Endothelial cell (in vitro differentiated cells): ENCODE measurements around the gene EPX. TPM values are rescaled to one million over a fixed set of nuclear protein-coding genes. Genes with fewer than 3 reads are reported as not detected.

ENCODE experiments used
- DNase-seq: peaks from one replicate; pipeline ENCODE4 v3.0.0; 2021; ENCODE audit warnings: low spot score
- H3K27ac Mint-ChIP-seq: one replicate; pipeline ENCODE4 v1.8.0; 2021; ENCODE audit warnings: mixed read lengths, inconsistent platforms; ENCODE audit not compliant: unreplicated experiment
- H3K27me3 Mint-ChIP-seq: one replicate; pipeline ENCODE4 v1.8.0; 2021; ENCODE audit warnings: mild to moderate bottlenecking, moderate library complexity, mixed read lengths, inconsistent platforms; ENCODE audit not compliant: unreplicated experiment
- H3K36me3 Mint-ChIP-seq: one replicate; pipeline ENCODE4 v1.8.0; 2021; ENCODE audit warnings: mild to moderate bottlenecking, low read depth, mixed read lengths, inconsistent platforms; ENCODE audit not compliant: unreplicated experiment
- H3K4me1 Mint-ChIP-seq: one replicate; pipeline ENCODE4 v1.8.0; 2021; ENCODE audit warnings: mild to moderate bottlenecking, mixed read lengths, inconsistent platforms; ENCODE audit not compliant: unreplicated experiment
- H3K4me3 Mint-ChIP-seq: one replicate; pipeline ENCODE4 v1.8.0; 2021; ENCODE audit warnings: mild to moderate bottlenecking, mixed read lengths, inconsistent platforms; ENCODE audit not compliant: unreplicated experiment
- H3K9me3 Mint-ChIP-seq: one replicate; pipeline ENCODE4 v1.8.0; 2021; ENCODE audit warnings: mixed read lengths, inconsistent platforms; ENCODE audit not compliant: unreplicated experiment
- CTCF ChIP-seq: fragments of 200-600 bp; sonication (generic); IDR thresholded peaks from one replicate; pipeline ENCODE4 v1.5.0; 2021; ENCODE audit warnings: antibody characterized with exemption; ENCODE audit not compliant: unreplicated experiment
- total RNA-seq: library from RNA; stranded (reverse); fragmentation: NEBNext Ultra II Directional; extraction: Animal tissue kit (Norgen Biotek cat#: 25700); gene quantifications from one replicate; pipeline ENCODE4 v1.2.1, GENCODE V29; 2021; ENCODE audit not compliant: unreplicated experiment

Gene EPX
- total RNA-seq, 1 donor from 2014 or later, result not detected

GRCh38 chr17:58184986-58185761 is 7.4 kb upstream of the EPX start:
- no peak for TF ChIP-seq CTCF
- Mint-ChIP-seq H3K9me3 (no peaks in the 10 kb centered on the region), H3K27ac (no peak overlapping the region), H3K36me3 (no peaks in the 10 kb centered on the region), H3K4me1 (peaks cover 3% of the 10 kb centered on the region), H3K4me3 (no peak overlapping the region), H3K27me3 (peaks cover 7% of the 10 kb centered on the region)
- no peak for DNase-seq

GRCh38 chr17:58186591-58186990 is 5.9 kb upstream of the EPX start:
- Mint-ChIP-seq H3K4me3 (no peak overlapping the region), H3K9me3 (no peaks in the 10 kb centered on the region), H3K27ac (peak overlapping the region; percentile 72), H3K36me3 (no peaks in the 10 kb centered on the region), H3K27me3 (no peaks in the 10 kb centered on the region), H3K4me1 (peaks cover 3% of the 10 kb centered on the region)
- no peak for TF ChIP-seq CTCF
- DNase-seq, result no peak

GRCh38 chr17:58187063-58187462 is 5.5 kb upstream of the EPX start:
- Mint-ChIP-seq H3K27me3 (no peaks in the 10 kb centered on the region), H3K4me3 (no peak overlapping the region), H3K36me3 (no peaks in the 10 kb centered on the region), H3K27ac (no peak overlapping the region), H3K4me1 (peaks cover 3% of the 10 kb centered on the region), H3K9me3 (no peaks in the 10 kb centered on the region)
- no peak for DNase-seq
- TF ChIP-seq CTCF, result no peak

GRCh38 chr17:58187675-58188074 is 4.9 kb upstream of the EPX start:
- no peak for TF ChIP-seq CTCF
- Mint-ChIP-seq H3K27ac (no peak overlapping the region), H3K9me3 (no peaks in the 10 kb centered on the region), H3K4me1 (peaks cover 3% of the 10 kb centered on the region), H3K27me3 (no peaks in the 10 kb centered on the region), H3K36me3 (no peaks in the 10 kb centered on the region), H3K4me3 (no peak overlapping the region)
- DNase-seq, result no peak

- H3K27me3 Mint-ChIP-seq, result peaks cover 5% of the 10 kb centered on the region
- DNase-seq, result no peak
- H3K36me3 Mint-ChIP-seq, result no peaks in the 10 kb centered on the region
- TF ChIP-seq CTCF, result no peak
- no peak overlapping the region for H3K27ac Mint-ChIP-seq
- H3K9me3 Mint-ChIP-seq, result no peaks in the 10 kb centered on the region
- H3K4me1 Mint-ChIP-seq, result peaks cover 3% of the 10 kb centered on the region
- H3K4me3 Mint-ChIP-seq, result no peak overlapping the region
Measured at GRCh38 chr17:58189436-58190146, 2.9 kb upstream of the EPX start.
